ENCODE measurements around the gene ELFN1.

- TF ChIP-seq CTCF (IDR thresholded peaks at IDR 0.05; ENCODE audit: insufficient read depth, low read length, poor library complexity, severe bottlenecking): peak; percentile 55
- TF ChIP-seq EZH2phosphoT487 (conservative IDR thresholded peaks at IDR 0.05; ENCODE audit: low read length): no peak
Measured at GRCh38 chr7:1758028-1758858, 88.2 kb downstream of the ELFN1 start.
